ENCODE measurements around the gene HSPA2. TPM values are rescaled to one million over a fixed set of nuclear protein-coding genes. Genes with fewer than 3 reads are reported as not detected.
"Not testable (repeated sequence)": the region's sequence is repeated elsewhere in the genome, so short reads cannot be mapped to it uniquely, and the experiment has no call there.

Gene HSPA2
- total RNA-seq, 4 donors from 2014 or later, result 70.8 to 98.0 (median 91.6) TPM

GRCh38 chr14:64554556-64554955, 14.0 kb downstream of the HSPA2 start:
- TF ChIP-seq EP300 (IDR thresholded peaks at IDR 0.05) (no peak), POLR2AphosphoS5 (IDR thresholded peaks at IDR 0.05) (no peak), POLR2A (IDR thresholded peaks at IDR 0.05) (no peak)
- TF ChIP-seq, protein P1, sequence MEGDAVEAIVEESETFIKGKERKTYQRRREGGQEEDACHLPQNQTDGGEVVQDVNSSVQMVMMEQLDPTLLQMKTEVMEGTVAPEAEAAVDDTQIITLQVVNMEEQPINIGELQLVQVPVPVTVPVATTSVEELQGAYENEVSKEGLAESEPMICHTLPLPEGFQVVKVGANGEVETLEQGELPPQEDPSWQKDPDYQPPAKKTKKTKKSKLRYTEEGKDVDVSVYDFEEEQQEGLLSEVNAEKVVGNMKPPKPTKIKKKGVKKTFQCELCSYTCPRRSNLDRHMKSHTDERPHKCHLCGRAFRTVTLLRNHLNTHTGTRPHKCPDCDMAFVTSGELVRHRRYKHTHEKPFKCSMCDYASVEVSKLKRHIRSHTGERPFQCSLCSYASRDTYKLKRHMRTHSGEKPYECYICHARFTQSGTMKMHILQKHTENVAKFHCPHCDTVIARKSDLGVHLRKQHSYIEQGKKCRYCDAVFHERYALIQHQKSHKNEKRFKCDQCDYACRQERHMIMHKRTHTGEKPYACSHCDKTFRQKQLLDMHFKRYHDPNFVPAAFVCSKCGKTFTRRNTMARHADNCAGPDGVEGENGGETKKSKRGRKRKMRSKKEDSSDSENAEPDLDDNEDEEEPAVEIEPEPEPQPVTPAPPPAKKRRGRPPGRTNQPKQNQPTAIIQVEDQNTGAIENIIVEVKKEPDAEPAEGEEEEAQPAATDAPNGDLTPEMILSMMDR (IDR thresholded peaks at IDR 0.05), result no peak
- Histone ChIP-seq H3K4me3 (no peak overlapping the region), H3K9me3 (no peaks in the 10 kb centered on the region), H3K27ac (no peak overlapping the region), H3K4me1 (peaks cover 14% of the 10 kb centered on the region), H3K36me3 (no peaks in the 10 kb centered on the region), H3K27me3 (no peaks in the 10 kb centered on the region)
- WGBS, result 67% methylated on average over 4 of the region's 4 CpGs
- no peak for DNase-seq (ENCODE audit: low spot score in 2 of 2)

- TF ChIP-seq, protein P1 (IDR thresholded peaks at IDR 0.05), result no peak
- TF ChIP-seq EP300 (IDR thresholded peaks at IDR 0.05) (no peak), POLR2A (IDR thresholded peaks at IDR 0.05) (no peak), POLR2AphosphoS5 (IDR thresholded peaks at IDR 0.05) (no peak)
- no peak overlapping the region for H3K27ac ChIP-seq
- H3K4me1 ChIP-seq, result no peaks in the 10 kb centered on the region
- no peaks in the 10 kb centered on the region for H3K36me3 ChIP-seq
- no peaks in the 10 kb centered on the region for H3K9me3 ChIP-seq
- no peak overlapping the region for H3K4me3 ChIP-seq
- 89% methylated on average over 5 of the region's 5 CpGs for WGBS
- DNase-seq (ENCODE audit: low spot score in 2 of 2), result no peak
- no peaks in the 10 kb centered on the region for H3K27me3 ChIP-seq
These were observed 16.0 kb downstream of the HSPA2 start for GRCh38 chr14:64556526-64556925.

DNA sequence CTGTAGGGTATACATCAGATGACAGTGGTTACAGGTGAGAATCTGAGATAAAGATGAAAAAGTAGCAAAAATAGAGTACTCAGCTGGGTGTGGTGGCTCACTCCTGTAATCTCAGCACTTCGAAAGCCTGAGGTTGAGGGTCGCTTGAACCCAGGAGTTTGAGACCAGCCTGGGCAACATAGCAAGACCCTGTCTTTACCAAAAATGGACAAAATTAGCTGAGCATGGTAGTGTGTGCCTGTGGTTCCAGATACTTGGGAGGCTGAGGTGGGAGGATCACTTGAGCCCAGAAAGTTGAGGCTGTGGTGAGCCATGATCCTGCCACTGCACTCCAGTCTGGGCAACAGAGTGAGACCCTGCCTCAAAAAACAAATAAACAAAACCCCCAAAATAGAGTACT, 17.7 kb downstream of the HSPA2 start:
- H3K27me3 ChIP-seq; H3K27ac ChIP-seq; H3K4me3 ChIP-seq; H3K4me1 ChIP-seq; H3K36me3 ChIP-seq; H3K9me3 ChIP-seq; DNase-seq (ENCODE audit: low spot score in 2 of 2): not testable (repeated sequence)
- 100% methylated on average over 2 of the region's 2 CpGs for WGBS

GRCh38 chr14:64561631-64562030, 21.1 kb downstream of the HSPA2 start:
- H3K36me3 ChIP-seq, result no peaks in the 10 kb centered on the region
- no peaks in the 10 kb centered on the region for H3K9me3 ChIP-seq
- H3K27ac ChIP-seq, result no peak overlapping the region
- H3K27me3 ChIP-seq, result no peaks in the 10 kb centered on the region
- H3K4me1 ChIP-seq, result peaks cover 6% of the 10 kb centered on the region
- H3K4me3 ChIP-seq, result no peak overlapping the region
- WGBS, result 72% methylated on average over 2 of the region's 2 CpGs
- DNase-seq (ENCODE audit: low spot score in 2 of 2), result no peak
- TF ChIP-seq POLR2A (IDR thresholded peaks at IDR 0.05), result no peak

- Histone ChIP-seq H3K27me3 (no peaks in the 10 kb centered on the region), H3K36me3 (no peaks in the 10 kb centered on the region), H3K27ac (no peak overlapping the region), H3K4me3 (no peak overlapping the region), H3K9me3 (no peaks in the 10 kb centered on the region), H3K4me1 (peaks cover 13% of the 10 kb centered on the region)
- no peak for TF ChIP-seq POLR2AphosphoS5 (IDR thresholded peaks at IDR 0.05)
- TF ChIP-seq, protein P1 (IDR thresholded peaks at IDR 0.05), result no peak
- TF ChIP-seq POLR2A (IDR thresholded peaks at IDR 0.05), result no peak
- no peak for TF ChIP-seq EP300 (IDR thresholded peaks at IDR 0.05)
- no peak for DNase-seq (ENCODE audit: low spot score in 2 of 2)
These were observed 21.9 kb downstream of the HSPA2 start for GRCh38 chr14:64562436-64562835.

DNA sequence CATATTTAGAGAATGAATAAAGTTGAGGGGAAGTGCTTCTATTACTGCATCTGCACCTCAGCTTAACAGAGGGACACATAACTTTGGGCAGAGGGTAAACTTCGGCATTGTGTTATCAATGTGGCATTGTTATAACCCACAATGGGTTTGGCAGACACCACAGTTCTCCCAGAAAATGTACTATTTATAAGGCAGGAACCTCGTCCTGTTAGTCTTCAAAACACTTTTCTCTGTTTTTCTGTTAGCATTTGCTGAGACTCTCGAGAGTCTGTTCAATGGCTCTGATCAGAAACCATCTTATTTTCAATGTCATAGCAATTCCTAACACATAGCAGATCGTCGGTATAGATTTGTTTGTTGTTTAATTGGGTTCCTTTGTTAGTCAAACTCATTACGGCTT, 23.2 kb downstream of the HSPA2 start:
- TF ChIP-seq POLR2A (IDR thresholded peaks at IDR 0.05), result no peak
- no peak for TF ChIP-seq EP300 (IDR thresholded peaks at IDR 0.05)
- TF ChIP-seq, protein P1 (IDR thresholded peaks at IDR 0.05), result no peak
- no peak for TF ChIP-seq POLR2AphosphoS5 (IDR thresholded peaks at IDR 0.05)
- H3K9me3 ChIP-seq, result no peaks in the 10 kb centered on the region
- no peak for DNase-seq (ENCODE audit: low spot score in 2 of 2)
- H3K4me3 ChIP-seq, result no peak overlapping the region
- no peak overlapping the region for H3K27ac ChIP-seq
- H3K27me3 ChIP-seq, result no peaks in the 10 kb centered on the region
- WGBS, result 80% methylated on average over 6 of the region's 6 CpGs
- H3K36me3 ChIP-seq, result no peaks in the 10 kb centered on the region
- peaks cover 23% of the 10 kb centered on the region for H3K4me1 ChIP-seq

All from suprapubic skin (tissue), 4 donors.